Ovary (tissue), 10 donors: ENCODE measurements around the gene DGKE. TPM values are rescaled to one million over a fixed set of nuclear protein-coding genes. Genes with fewer than 3 reads are reported as not detected.

Experiments used
- DNase-seq, 5 donors: peaks; one replicate each; pipeline ENCODE4 v3.0.0-alpha.2; 2019 to 2020
- H3K27ac ChIP-seq, 2 donors: fragments of 200-600 bp; one replicate each; pipeline versions ENCODE4 v1.5.1 to v1.8.0; 2019 to 2022
- H3K27me3 ChIP-seq: fragments of 200-600 bp; one replicate; pipeline ENCODE4 v1.8.0; 2022
- H3K36me3 ChIP-seq: fragments of 200-600 bp; sonication (generic); one replicate; pipeline ENCODE4 v1.5.1; 2019
- H3K4me1 ChIP-seq: one replicate; pipeline ENCODE4 v1.8.1; 2013; ENCODE audit warnings: mild to moderate bottlenecking, moderate library complexity; ENCODE audit not compliant: insufficient read depth
- H3K4me3 ChIP-seq: fragments of 200-600 bp; sonication (generic); one replicate; pipeline ENCODE4 v1.5.1; 2017
- H3K9me3 ChIP-seq, 2 donors: fragments of 200-600 bp in 1 of 2; sonication (generic) in 1 of 2; one replicate each; pipeline versions ENCODE4 v1.5.1 to v1.8.1; 2013 to 2019; ENCODE audit warnings: mild to moderate bottlenecking in 1 of 2, moderate library complexity in 1 of 2
- CTCF ChIP-seq, 3 donors: fragments of 450-650 bp in 2 of 3; fragments of 200-600 bp in 1 of 3; IDR thresholded peaks; one replicate each; pipeline versions ENCODE4 v1.5.1 to v1.8.0; 2016 to 2022; ENCODE audit warnings: antibody characterized with exemption in 3 of 3, mild to moderate bottlenecking in 1 of 3
- EP300 ChIP-seq: sonication (generic); formaldehyde crosslinking; IDR thresholded peaks from one replicate; pipeline ENCODE4 v1.6.1; 2017; ENCODE audit warnings: antibody characterized with exemption
- POLR2A ChIP-seq: fragments of 450-650 bp; IDR thresholded peaks from one replicate; pipeline ENCODE4 v1.6.1; 2017; ENCODE audit warnings: antibody characterized with exemption, mild to moderate bottlenecking, moderate library complexity
- WGBS, 3 donors: extraction: QIAGEN DNeasy Blood & Tissue Kit in 1 of 3; methylation state at CpG; one replicate each; pipeline versions ENCODE4 v1.1.5 to v1.1.7; 2013 to 2017; 5-methylcytosine and 5-hydroxymethylcytosine counted together
- intact Hi-C, 4 donors: fragments of 100-400 bp; cut with DNase I; formaldehyde crosslinking; loops; one replicate each; pipeline versions ENCODE4 v1.11.0 to v1.15.1; 2022 to 2023
- long read RNA-seq, 3 donors: library from polyadenylated mRNA in 2 of 3; unstranded in 2 of 3; transcript quantifications; one replicate each; pipeline ENCODE4 v2.0.0 and lab custom pipeline, GENCODE V29; 2021 to 2026
- polyA plus RNA-seq, 2 donors: library from polyadenylated mRNA; stranded (reverse); fragments of 200-250 nt in 1 of 2; fragments of 350-450 nt in 1 of 2; fragmentation: Illumina TruSeq in 1 of 2; extraction: RNeasy Lipid Tissue Mini Kit (QIAGEN cat#74804) in 1 of 2; gene quantifications; one replicate each; pipeline ENCODE4 v1.2.3, GENCODE V29; 2013 to 2014
- total RNA-seq, 7 donors: library from RNA; depleted of rRNA in 2 of 7; stranded (reverse); fragments of >200 nt in 2 of 7; fragmentation: NEBNext Ultra II Directional in 3 of 7; extraction: Animal tissue kit (Norgen Biotek cat#: 25700) in 3 of 7; gene quantifications; one replicate each; pipeline versions ENCODE4 v1.1.0 to v1.2.4, GENCODE V29; 2016 to 2023
- donor health status: DM: no; HTN: no; CAD: no; lungs with moderate emphysema.
- donor health status: DM: no; HTN: no; CAD: no.
- donor health status: Bipolar disorder and iron deficiency.
- donor health status: DM: yes; HTN: yes; CAD: no.
- donor health status: DM: no; HTN: no; CAD: no.
- donor health status: DM: yes; HTN: yes; CAD: no.

Gene DGKE
- total RNA-seq (10 to 100 TPM in 6 of 7 donors, 1 to 10 TPM in 1; 8.5 to 16.4 (median 11.8) TPM), polyA plus RNA-seq (1 to 10 TPM; 3.0 to 5.0 TPM)
- long read RNA-seq, donor 1, full-length matches to known transcripts, result 1 of 12 reads
- long read RNA-seq, donor 1, partial matches to known transcripts, result 8 of 12 reads
- long read RNA-seq, donor 1, other reads (novel, unspliced or antisense), result 3 of 12 reads
- long read RNA-seq, donor 2, full-length matches to known transcripts, result 2 of 2 reads
- long read RNA-seq, donor 2, partial matches to known transcripts, result 0 of 2 reads
- long read RNA-seq, donor 2, other reads (novel, unspliced or antisense), result 0 of 2 reads
- long read RNA-seq, donor 3, full-length matches to known transcripts, result 3 of 3 reads
- long read RNA-seq, donor 3, partial matches to known transcripts, result 0 of 3 reads
- long read RNA-seq, donor 3, other reads (novel, unspliced or antisense), result 0 of 3 reads

- H3K36me3 ChIP-seq, result no peaks in the 10 kb centered on the region
- no peak for TF ChIP-seq CTCF (IDR thresholded peaks at IDR 0.05)
- no peak for TF ChIP-seq EP300
- no peak for TF ChIP-seq POLR2A
- H3K27me3 ChIP-seq, result no peaks in the 10 kb centered on the region
- H3K27ac ChIP-seq, result peak within 1 kb of the TSS; percentile 90 to 92
- WGBS, 3 donors, result 0 to 1% (median 0%) methylated on average over 53 to 66 of the region's 66 CpGs
- peaks cover 10% of the 10 kb centered on the region for H3K4me1 ChIP-seq
- no peaks in the 10 kb centered on the region for H3K9me3 ChIP-seq
- peak; percentile 99 to 100 (median 100) for DNase-seq
- H3K4me3 ChIP-seq, result peak within 1 kb of the TSS; percentile 77
- intact Hi-C loops, result loop anchor here in 1 of 4 donors (5.0 kb wide), 1 partner anchor 78 kb away; the partner anchor contains the start of gene TRIM25
These were observed at the start of gene DGKE, which contains the start of gene C17orf67 for GRCh38 chr17:56833809-56834379. Gene DGKE, plus strand, starts transcription at chr17:56834151. Its CDS starts 645 bp downstream, at chr17:56834796. Gene C17orf67, minus strand, starts transcription at chr17:56833920. Its CDS starts 18,110 bp downstream, at chr17:56815810.

GRCh38 chr17:56785405-56785804 lies 48.5 kb upstream of the DGKE start:
- Histone ChIP-seq H3K4me1 (no peaks in the 10 kb centered on the region), H3K27me3 (no peaks in the 10 kb centered on the region), H3K9me3 (no peaks in the 10 kb centered on the region), H3K36me3 (no peaks in the 10 kb centered on the region), H3K27ac (no peak overlapping the region), H3K4me3 (no peak overlapping the region)
- 43 to 52% (median 50%) methylated on average over 5 of the region's 5 CpGs for WGBS, 3 donors
- TF ChIP-seq CTCF (IDR thresholded peaks at IDR 0.05), result no peak
- TF ChIP-seq POLR2A, result no peak
- no peak for TF ChIP-seq EP300
- DNase-seq, result no peak
- intact Hi-C loops, result no loop called here

- no peaks in the 10 kb centered on the region for H3K36me3 ChIP-seq
- no peaks in the 10 kb centered on the region for H3K9me3 ChIP-seq
- no peak for TF ChIP-seq CTCF (IDR thresholded peaks at IDR 0.05)
- no peak for TF ChIP-seq EP300
- TF ChIP-seq POLR2A, result no peak
- intact Hi-C loops, result no loop called here
- no peak overlapping the region for H3K27ac ChIP-seq
- no peak for DNase-seq
- H3K4me3 ChIP-seq, result no peak overlapping the region
- WGBS, 3 donors, result 79 to 85% (median 85%) methylated on average over 9 of the region's 9 CpGs
- H3K27me3 ChIP-seq, result no peaks in the 10 kb centered on the region
- H3K4me1 ChIP-seq, result no peaks in the 10 kb centered on the region
These were observed 47.8 kb upstream of the DGKE start for GRCh38 chr17:56785997-56786680.

- H3K36me3 ChIP-seq, result no peaks in the 10 kb centered on the region
- TF ChIP-seq POLR2A (no peak), CTCF (IDR thresholded peaks at IDR 0.05) (no peak), EP300 (no peak)
- no peak overlapping the region for H3K27ac ChIP-seq
- no peaks in the 10 kb centered on the region for H3K27me3 ChIP-seq
- DNase-seq, result no peak
- WGBS, 3 donors, result 35 to 45% (median 40%) methylated on average over 7 of the region's 7 CpGs
- H3K9me3 ChIP-seq, result no peaks in the 10 kb centered on the region
- no peaks in the 10 kb centered on the region for H3K4me1 ChIP-seq
- H3K4me3 ChIP-seq, result no peak overlapping the region
- intact Hi-C loops, result no loop called here
These were observed 46.9 kb upstream of the DGKE start for GRCh38 chr17:56786989-56787482.
